ENCODE data around the gene ENPP7. TPM values are rescaled to one million over a fixed set of nuclear protein-coding genes. Genes with fewer than 3 reads are reported as not detected.

ENPP7 gene
- total RNA-seq, 1 experiment from 2014 or later: not detected

GRCh38 chr17:79729761-79730160, 982 bp upstream of the ENPP7 start:
- Histone ChIP-seq H3K27ac (ENCODE audit: low read depth, low read length) (no peak overlapping the region), H3K36me3 (ENCODE audit: control insufficient read depth in 1 of 2, insufficient read depth in 2 of 2, low read length in 2 of 2) (no peaks in the 10 kb centered on the region), H3K9me2 (ENCODE audit: insufficient read depth) (no peaks in the 10 kb centered on the region), H3K27me3 (ENCODE audit: insufficient read depth, low read length) (no peaks in the 10 kb centered on the region), H3K4me3 (replicated peaks in 1 of 2; ENCODE audit: low read depth in 1 of 2, low read length in 2 of 2) (no peak overlapping the region), H4K20me1 (ENCODE audit: insufficient read depth) (no peaks in the 10 kb centered on the region), H2AFZ (ENCODE audit: low read depth, low read length, poor library complexity, severe bottlenecking) (no peak overlapping the region), H3K9ac (ENCODE audit: low read length) (no peak overlapping the region), H3K4me1 (ENCODE audit: control insufficient read depth in 1 of 2, insufficient read depth in 2 of 2, low read length in 2 of 2) (peaks cover 0 to 10% of the 10 kb centered on the region in 2 experiments; a peak in 1 of 4 replicates), H3K9me3 (ENCODE audit: control insufficient read depth in 1 of 2, insufficient read depth in 1 of 2, low read depth in 1 of 2, low read length in 2 of 2) (no peaks in the 10 kb centered on the region), H3K79me2 (ENCODE audit: insufficient read depth, low read length) (no peaks in the 10 kb centered on the region), H3K4me2 (ENCODE audit: low read length) (no peak overlapping the region)
- POLR2A ChIA-PET: no interaction called here
- RAD21 ChIA-PET (ENCODE audit: low non-redundant PET in 1 of 2, low total read pairs in 2 of 2, uncharacterized antibody in 2 of 2, unreplicated experiment in 2 of 2): no interaction called here
- intact Hi-C loops (cut with micrococcal nuclease): no loop called here
- CTCF ChIA-PET: no interaction called here
- ATAC-seq (no peak), DNase-seq (ENCODE audit: low read depth, low spot score) (no peak)
- no TSS peak for BruUV-seq (replicated peaks)
- TF ChIP-seq CTCF (IDR thresholded peaks at IDR 0.05 in 2 of 3, conservative IDR thresholded peaks at IDR 0.05 in 1 of 3; ENCODE audit: borderline replicate concordance in 1 of 3, insufficient read depth in 1 of 3, low read depth in 2 of 3, low read length in 2 of 3): no peak
- no peak for TF ChIP-seq SRF (IDR thresholded peaks at IDR 0.05; ENCODE audit: low read depth)
- no peak for TF ChIP-seq RAD21 (IDR thresholded peaks at IDR 0.05; ENCODE audit: low read depth)

GRCh38 chr17:79730437-79730768, 340 bp upstream of the ENPP7 start:
- intact Hi-C loops (cut with micrococcal nuclease): no loop called here
- Histone ChIP-seq H3K9me2 (ENCODE audit: insufficient read depth) (no peaks in the 10 kb centered on the region), H3K4me1 (ENCODE audit: control insufficient read depth in 1 of 2, insufficient read depth in 2 of 2, low read length in 2 of 2) (peaks cover 0 to 10% of the 10 kb centered on the region in 2 experiments; a peak in 1 of 4 replicates), H4K20me1 (ENCODE audit: insufficient read depth) (no peaks in the 10 kb centered on the region), H2AFZ (ENCODE audit: low read depth, low read length, poor library complexity, severe bottlenecking) (no peak overlapping the region), H3K9me3 (ENCODE audit: control insufficient read depth in 1 of 2, insufficient read depth in 1 of 2, low read depth in 1 of 2, low read length in 2 of 2) (no peaks in the 10 kb centered on the region), H3K4me2 (ENCODE audit: low read length) (no peak overlapping the region), H3K36me3 (ENCODE audit: control insufficient read depth in 1 of 2, insufficient read depth in 2 of 2, low read length in 2 of 2) (no peaks in the 10 kb centered on the region), H3K27ac (ENCODE audit: low read depth, low read length) (no peak overlapping the region), H3K4me3 (replicated peaks in 1 of 2; ENCODE audit: low read depth in 1 of 2, low read length in 2 of 2) (no peak overlapping the region), H3K9ac (ENCODE audit: low read length) (no peak overlapping the region), H3K27me3 (ENCODE audit: insufficient read depth, low read length) (no peaks in the 10 kb centered on the region), H3K79me2 (ENCODE audit: insufficient read depth, low read length) (no peaks in the 10 kb centered on the region)
- no peak for TF ChIP-seq SP1 (IDR thresholded peaks at IDR 0.05; ENCODE audit: low read depth)
- no peak for TF ChIP-seq POLR2A (IDR thresholded peaks at IDR 0.05; ENCODE audit: borderline replicate concordance, extremely low read depth, insufficient read depth, insufficient read length)
- TF ChIP-seq SIN3A (IDR thresholded peaks at IDR 0.05; ENCODE audit: low read depth): no peak
- ATAC-seq: no peak
- RAD21 ChIA-PET (ENCODE audit: low non-redundant PET in 1 of 2, low total read pairs in 2 of 2, uncharacterized antibody in 2 of 2, unreplicated experiment in 2 of 2): no interaction called here
- POLR2A ChIA-PET: no interaction called here
- no peak for DNase-seq (ENCODE audit: low read depth, low spot score)
- no TSS peak for BruUV-seq (replicated peaks)
- CTCF ChIA-PET: no interaction called here
